ENCODE data around the gene DLG1.

Gene DLG1

GRCh38 chr3:197183582-197183981 lies 114.8 kb downstream of the DLG1 start:
- no peak overlapping the region for H3K4me3 ChIP-seq (ENCODE audit: low read depth, low read length)

- H3K4me3 ChIP-seq (ENCODE audit: low read depth, low read length), result no peak overlapping the region
These were observed 116.7 kb downstream of the DLG1 start for GRCh38 chr3:197181741-197182140.

GRCh38 chr3:197178998-197179397 lies 119.4 kb downstream of the DLG1 start:
- H3K4me3 ChIP-seq (ENCODE audit: low read depth, low read length), result no peak overlapping the region

- H3K4me3 ChIP-seq (ENCODE audit: low read depth, low read length), result no peak overlapping the region
These were observed 122.9 kb downstream of the DLG1 start for GRCh38 chr3:197175503-197175902.

GRCh38 chr3:197174927-197175326 lies 123.5 kb downstream of the DLG1 start:
- H3K4me3 ChIP-seq (ENCODE audit: low read depth, low read length), result no peak overlapping the region

- no peak overlapping the region for H3K4me3 ChIP-seq (ENCODE audit: low read depth, low read length)
These were observed 124.8 kb downstream of the DLG1 start for GRCh38 chr3:197173620-197174019.

GRCh38 chr3:197171481-197172067 lies 126.8 kb downstream of the DLG1 start:
- H3K4me3 ChIP-seq (ENCODE audit: low read depth, low read length), result no peak overlapping the region

- no peak overlapping the region for H3K4me3 ChIP-seq (ENCODE audit: low read depth, low read length)
These were observed 129.4 kb downstream of the DLG1 start for GRCh38 chr3:197169028-197169427.

GRCh38 chr3:197168606-197169005 lies 129.8 kb downstream of the DLG1 start:
- no peak overlapping the region for H3K4me3 ChIP-seq (ENCODE audit: low read depth, low read length)

GRCh38 chr3:197168063-197168462 lies 130.3 kb downstream of the DLG1 start:
- H3K4me3 ChIP-seq (ENCODE audit: low read depth, low read length), result no peak overlapping the region

GRCh38 chr3:197167549-197167948 lies 130.9 kb downstream of the DLG1 start:
- no peak overlapping the region for H3K4me3 ChIP-seq (ENCODE audit: low read depth, low read length)

GRCh38 chr3:197165890-197166289 lies 132.5 kb downstream of the DLG1 start:
- no peak overlapping the region for H3K4me3 ChIP-seq (ENCODE audit: low read depth, low read length)

- H3K4me3 ChIP-seq (ENCODE audit: low read depth, low read length), result no peak overlapping the region
These were observed 143.4 kb downstream of the DLG1 start for GRCh38 chr3:197155046-197155445.

- H3K4me3 ChIP-seq (ENCODE audit: low read depth, low read length), result no peak overlapping the region
These were observed 146.8 kb downstream of the DLG1 start for GRCh38 chr3:197151580-197151979.

GRCh38 chr3:197149528-197149927 lies 148.9 kb downstream of the DLG1 start:
- no peak overlapping the region for H3K4me3 ChIP-seq (ENCODE audit: low read depth, low read length)

GRCh38 chr3:197144188-197144587 lies 154.2 kb downstream of the DLG1 start:
- no peak overlapping the region for H3K4me3 ChIP-seq (ENCODE audit: low read depth, low read length)

- no peak overlapping the region for H3K4me3 ChIP-seq (ENCODE audit: low read depth, low read length)
These were observed 158.8 kb downstream of the DLG1 start for GRCh38 chr3:197139586-197139985.

- H3K4me3 ChIP-seq (ENCODE audit: low read depth, low read length), result no peak overlapping the region
These were observed 160.7 kb downstream of the DLG1 start for GRCh38 chr3:197137751-197138150.

- no peak overlapping the region for H3K4me3 ChIP-seq (ENCODE audit: low read depth, low read length)
These were observed 161.7 kb downstream of the DLG1 start for GRCh38 chr3:197136744-197137143.

- no peak overlapping the region for H3K4me3 ChIP-seq (ENCODE audit: low read depth, low read length)
These were observed 163.2 kb downstream of the DLG1 start for GRCh38 chr3:197135212-197135611.

- H3K4me3 ChIP-seq (ENCODE audit: low read depth, low read length), result no peak overlapping the region
These were observed 165.4 kb downstream of the DLG1 start for GRCh38 chr3:197132916-197133530.

GRCh38 chr3:197125636-197126035 lies 172.8 kb downstream of the DLG1 start:
- H3K4me3 ChIP-seq (ENCODE audit: low read depth, low read length), result no peak overlapping the region

GRCh38 chr3:197124713-197125112 lies 173.7 kb downstream of the DLG1 start:
- no peak overlapping the region for H3K4me3 ChIP-seq (ENCODE audit: low read depth, low read length)
